ENCODE measurements around the gene SULT4A1. TPM values are rescaled to one million over a fixed set of nuclear protein-coding genes. Genes with fewer than 3 reads are reported as not detected.
A peak's percentile ranks its signal among the peaks of the same experiment; 100 is the strongest.

SULT4A1 gene
- total and polyA plus RNA-seq, 2 donors (not counting 1 experiment from before 2014, with no cell fraction given) = not detected

- 0% methylated on average over 21 of the region's 21 CpGs for WGBS (ENCODE audit: insufficient coverage)
These were observed 50.5 kb downstream of the SULT4A1 start for GRCh38 chr22:43811777-43812148.

More at GRCh38 chr22:43811777-43812148, 50.5 kb downstream of the SULT4A1 start:
- H3K27me3 ChIP-seq (replicated peaks in 1 of 4; ENCODE audit: control extremely low read depth in 1 of 4, control insufficient read depth in 3 of 4, insufficient read depth in 4 of 4, low read length in 3 of 4) = no peaks in the 10 kb centered on the region
- no peaks in the 10 kb centered on the region for H3K36me3 ChIP-seq (replicated peaks in 1 of 2; ENCODE audit: control extremely low read depth in 1 of 2, control insufficient read depth in 1 of 2, extremely low read depth in 1 of 2, insufficient read depth in 2 of 2, low read length in 1 of 2)
- peak overlapping the region; percentile 91 for H2AFZ ChIP-seq (ENCODE audit: insufficient read depth, low read depth, low read length, poor library complexity, severe bottlenecking)
- no peaks in the 10 kb centered on the region for H3K79me2 ChIP-seq (ENCODE audit: control insufficient read depth, insufficient read depth, low read length)
- TF ChIP-seq CTCF (IDR thresholded peaks at IDR 0.05) = no peak
- no peak for TF ChIP-seq EZH2 (IDR thresholded peaks at IDR 0.05; ENCODE audit: borderline replicate concordance, insufficient read depth, low read depth, low read length, poor library complexity, severe bottlenecking)
- peak overlapping the region; percentile 94 for H3K4me3 Mint-ChIP-seq
- H3K9me3 Mint-ChIP-seq (ENCODE audit: insufficient read depth) = no peaks in the 10 kb centered on the region
- H3K4me1 Mint-ChIP-seq = peaks cover 28% of the 10 kb centered on the region
- H3K27me3 Mint-ChIP-seq = peaks cover 10% of the 10 kb centered on the region
- peak overlapping the region; percentile 85 for H3K27ac Mint-ChIP-seq
- peak overlapping the region; percentile 35 to 86 for H3K27ac ChIP-seq (ENCODE audit: low read length in 2 of 2)
- ChIA-PET POLR2A (interaction anchor here (0.9 kb wide), 1 partner anchor 143 kb away, joined by 3 read pairs; the partner anchor contains the start of gene SAMM50), CTCF (no interaction called here)
- peak overlapping the region; percentile 39 to 92 (median 77) for H3K4me3 ChIP-seq (ENCODE audit: control extremely low read depth in 1 of 5, extremely low read depth in 1 of 5, insufficient read depth in 1 of 5, low read depth in 2 of 5, low read length in 4 of 5)
- peaks cover 12 to 17% of the 10 kb centered on the region in 2 donors for H3K4me1 ChIP-seq (ENCODE audit: control insufficient read depth in 2 of 2, insufficient read depth in 2 of 2, low read length in 2 of 2)
- peak overlapping the region; percentile 86 for H3K9ac ChIP-seq (ENCODE audit: low read length)
- no peak for ATAC-seq (ENCODE audit: low read depth)
- H3K4me2 ChIP-seq (replicated peaks; ENCODE audit: low read depth, low read length, poor library complexity, severe bottlenecking) = peak overlapping the region; percentile 92
- DNase-seq = no peak
- intact Hi-C loops (cut with micrococcal nuclease) = loop anchor here (2.0 to 5.0 kb wide), 3 partner anchors 143 to 686 kb away; partner anchors contain the start of genes PARVG, RTL6 and SAMM50
- H3K9me3 ChIP-seq (ENCODE audit: control extremely low read depth in 1 of 3, control insufficient read depth in 2 of 3, insufficient read depth in 1 of 3, low read length in 2 of 3) = no peaks in the 10 kb centered on the region
- no peaks in the 10 kb centered on the region for H4K20me1 ChIP-seq (ENCODE audit: control insufficient read depth, insufficient read depth, low read length, poor library complexity, severe bottlenecking)

Measured in B cell (primary cell).